ENCODE measurements around the gene PNP.

The PNP gene

GRCh38 chr14:20454516-20455354 is 14.5 kb upstream of the PNP start, which contains the start of the genes APEX1 and OSGEP:
Gene APEX1, plus strand, starts transcription at chr14:20455226. Its CDS starts 420 bp downstream, at chr14:20455646.
Gene OSGEP, minus strand, starts transcription at chr14:20454812. Its CDS starts 129 bp downstream, at chr14:20454683.
- peak; percentile 92 to 94 for DNase-seq (ENCODE audit: low read depth in 1 of 2, low spot score in 1 of 2)

DNA sequence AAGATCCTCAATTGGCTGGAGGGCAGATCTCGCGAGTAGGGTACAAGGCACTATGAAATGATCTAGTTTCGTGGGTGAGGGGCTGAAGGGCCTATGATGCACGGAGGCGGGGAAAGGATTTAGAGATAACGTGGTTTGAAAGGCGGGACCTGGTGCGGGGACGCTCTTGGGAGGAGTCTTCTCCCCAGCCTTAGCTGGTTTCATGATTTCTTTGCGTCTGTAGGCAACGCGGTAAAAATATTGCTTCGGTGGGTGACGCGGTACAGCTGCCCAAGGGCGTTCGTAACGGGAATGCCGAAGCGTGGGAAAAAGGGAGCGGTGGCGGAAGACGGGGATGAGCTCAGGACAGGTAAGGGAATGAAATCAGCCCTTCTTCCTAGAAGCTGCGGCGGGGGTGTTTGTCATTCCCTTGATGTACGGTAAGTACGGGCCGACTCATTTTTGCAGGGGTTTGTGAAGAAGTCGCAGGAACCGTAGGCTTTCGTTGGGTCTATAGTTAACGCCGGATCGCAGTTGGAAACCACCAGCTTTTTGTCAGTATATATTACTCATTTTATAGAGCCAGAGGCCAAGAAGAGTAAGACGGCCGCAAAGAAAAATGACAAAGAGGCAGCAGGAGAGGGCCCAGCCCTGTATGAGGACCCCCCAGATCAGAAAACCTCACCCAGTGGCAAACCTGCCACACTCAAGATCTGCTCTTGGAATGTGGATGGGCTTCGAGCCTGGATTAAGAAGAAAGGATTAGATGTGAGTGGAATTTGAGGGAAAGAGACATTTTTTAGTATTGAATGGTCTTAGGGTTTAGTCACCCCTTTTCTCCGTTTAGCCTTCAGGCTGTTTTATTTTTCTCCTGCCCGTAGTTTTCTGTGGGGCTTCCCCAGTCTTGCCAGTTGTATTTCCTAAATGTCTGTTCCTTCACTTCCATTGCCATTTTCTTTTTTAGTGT is 13.6 kb upstream of the PNP start:
- DNase-seq (ENCODE audit: low read depth in 1 of 2, low spot score in 1 of 2): no peak

GRCh38 chr14:20456971-20457370 is 12.2 kb upstream of the PNP start:
- DNase-seq (ENCODE audit: low read depth in 1 of 2, low spot score in 1 of 2): no peak

GRCh38 chr14:20458031-20458789 is 11.0 kb upstream of the PNP start:
- no peak for DNase-seq (ENCODE audit: low read depth in 1 of 2, low spot score in 1 of 2)

DNA sequence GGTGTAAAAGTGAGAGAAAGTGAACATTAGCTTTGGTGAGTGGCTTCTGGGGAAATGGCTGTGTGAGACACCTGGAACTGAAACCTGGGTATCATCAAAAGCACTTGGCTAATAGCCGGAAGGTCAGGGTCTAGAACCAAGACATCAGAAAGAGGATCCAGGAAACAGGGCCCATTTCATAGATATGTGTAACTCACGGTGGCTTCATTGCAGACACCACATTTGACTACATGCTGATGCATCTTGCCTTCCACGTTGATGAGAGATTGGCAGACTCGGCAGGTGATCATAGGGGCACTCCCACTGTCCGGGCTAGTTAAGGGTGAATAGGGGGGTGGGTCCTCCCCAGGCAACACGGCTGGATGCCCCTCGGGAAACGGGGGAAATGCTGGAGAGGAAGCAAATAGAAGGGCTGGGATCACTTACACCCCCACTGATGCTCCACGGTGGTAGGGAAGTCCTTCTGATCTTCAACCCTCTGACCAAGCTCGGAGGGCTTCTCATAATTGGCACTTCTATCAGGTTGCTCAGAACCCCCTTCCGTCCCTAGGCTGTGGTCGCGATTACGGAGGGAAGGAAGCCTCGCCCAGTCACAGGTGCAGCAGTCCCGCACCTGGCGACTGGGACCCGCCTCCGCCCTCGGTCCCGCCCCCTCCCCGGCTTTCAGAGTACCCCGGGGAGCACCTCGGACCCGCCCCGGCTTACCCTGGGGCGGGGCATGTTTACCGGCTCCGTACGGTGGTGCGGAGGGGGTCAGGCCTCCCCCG is 8.6 kb upstream of the PNP start:
- DNase-seq (ENCODE audit: low read depth in 1 of 2, low spot score in 1 of 2): peak; percentile 19 to 34

DNA sequence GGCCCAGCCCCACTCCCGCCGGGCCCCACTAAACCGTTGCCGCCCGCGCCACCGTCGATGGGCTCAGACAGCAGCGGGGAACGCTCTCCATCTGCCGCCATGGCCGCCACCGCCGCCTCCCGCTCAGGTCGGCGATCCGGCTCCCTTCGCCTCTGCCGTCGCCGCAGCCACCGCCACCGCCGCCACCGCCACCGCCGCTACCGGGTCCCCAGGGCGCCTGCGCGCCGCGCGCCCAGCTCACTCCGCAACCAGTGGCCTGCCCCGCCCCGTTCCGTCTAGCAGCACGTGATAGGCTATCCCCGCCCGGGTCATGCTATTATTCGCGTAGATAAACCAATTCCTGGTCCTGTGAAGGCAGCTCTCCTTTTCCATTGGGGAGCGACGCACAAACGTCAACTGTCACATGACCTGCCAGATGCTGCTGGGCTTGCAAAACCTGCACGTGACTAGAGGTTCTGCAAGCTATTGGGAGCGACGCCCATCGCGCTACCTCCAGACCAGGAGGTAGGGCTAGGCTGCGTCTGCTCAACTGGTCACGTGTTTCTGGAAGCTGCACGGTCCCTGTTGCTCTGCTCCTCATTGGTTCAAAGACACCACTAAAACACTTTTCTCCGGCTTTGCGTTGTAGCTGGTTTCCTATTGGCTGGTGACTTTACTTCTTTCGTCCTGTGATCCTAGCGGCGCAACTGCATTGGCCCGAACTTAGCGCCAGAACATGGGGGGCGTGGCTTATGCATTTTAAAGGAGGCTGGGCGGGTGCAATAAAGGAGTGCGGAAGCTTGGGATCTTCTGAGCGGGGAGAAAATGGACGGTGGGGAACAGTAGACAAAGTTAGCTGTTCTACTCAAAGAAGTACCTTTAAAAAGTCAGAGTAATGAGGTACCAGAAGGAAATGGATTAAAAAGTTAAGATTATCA is 7.7 kb upstream of the PNP start, which contains the start of gene PIP4P1:
Gene PIP4P1, minus strand, starts transcription at position 210 of the 917 bp plus-strand sequence. Its CDS starts 109 bp downstream, at position 101.
- peak; percentile 95 to 96 for DNase-seq (ENCODE audit: low read depth in 1 of 2, low spot score in 1 of 2)

GRCh38 chr14:20468764-20469241 is 403 bp upstream of the PNP start:
- no peak for DNase-seq (ENCODE audit: low read depth in 1 of 2, low spot score in 1 of 2)

DNA sequence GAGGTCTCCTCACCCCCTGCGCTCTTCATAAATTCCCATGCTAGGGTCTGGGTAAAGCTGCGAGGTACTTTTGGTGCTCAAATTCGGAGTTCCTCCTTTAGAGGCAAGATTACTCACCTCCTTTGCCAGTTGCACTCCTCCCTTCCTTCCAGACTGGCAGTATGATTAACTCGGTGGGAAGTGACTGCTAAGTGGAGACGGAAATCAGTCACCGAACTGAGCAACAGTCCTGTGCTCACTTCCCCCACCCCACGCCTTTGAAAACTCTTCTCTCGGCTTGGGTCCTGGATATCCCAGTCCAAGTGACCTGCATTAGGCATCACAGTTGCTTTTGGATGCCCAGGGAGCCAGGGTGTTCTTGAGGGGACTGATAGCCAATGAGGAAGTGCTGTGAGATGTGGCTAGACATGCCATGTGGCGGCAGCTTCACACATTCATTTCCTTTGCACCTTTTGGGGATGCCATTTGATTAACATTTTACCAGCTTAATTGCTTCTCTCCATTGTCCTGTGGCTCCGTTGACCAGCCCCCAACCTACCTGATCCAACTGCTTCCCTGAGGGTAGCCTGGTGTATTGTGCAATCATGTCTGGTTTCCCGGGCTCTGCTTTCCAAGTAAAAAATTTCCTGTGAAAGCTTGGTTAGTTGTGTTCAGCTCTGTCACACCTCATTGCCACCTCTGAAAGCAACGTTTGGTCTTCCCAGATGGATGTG is 840 bp downstream of the PNP start:
- DNase-seq (ENCODE audit: low read depth in 1 of 2, low spot score in 1 of 2): peak in 1 of 2 donors; percentile 23

DNA sequence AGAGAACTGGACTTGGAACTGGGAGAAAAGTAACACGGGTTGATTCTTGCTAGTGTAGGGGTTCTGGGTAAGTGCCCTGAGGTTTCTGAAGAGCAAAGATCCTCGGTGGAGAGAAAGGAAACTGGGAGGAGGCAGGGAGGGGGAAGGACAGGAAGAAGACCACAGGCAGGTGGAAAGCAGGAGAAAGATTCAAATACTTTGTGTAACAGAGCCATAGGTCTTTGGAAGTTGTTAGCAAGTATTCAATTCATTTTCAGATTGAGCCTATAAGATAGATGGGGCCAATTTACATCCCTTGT is 1.3 kb downstream of the PNP start:
- no peak for DNase-seq (ENCODE audit: low read depth in 1 of 2, low spot score in 1 of 2)

GRCh38 chr14:20472536-20473169 is 3.4 kb downstream of the PNP start:
- no peak for DNase-seq (ENCODE audit: low read depth in 1 of 2, low spot score in 1 of 2)

DNA sequence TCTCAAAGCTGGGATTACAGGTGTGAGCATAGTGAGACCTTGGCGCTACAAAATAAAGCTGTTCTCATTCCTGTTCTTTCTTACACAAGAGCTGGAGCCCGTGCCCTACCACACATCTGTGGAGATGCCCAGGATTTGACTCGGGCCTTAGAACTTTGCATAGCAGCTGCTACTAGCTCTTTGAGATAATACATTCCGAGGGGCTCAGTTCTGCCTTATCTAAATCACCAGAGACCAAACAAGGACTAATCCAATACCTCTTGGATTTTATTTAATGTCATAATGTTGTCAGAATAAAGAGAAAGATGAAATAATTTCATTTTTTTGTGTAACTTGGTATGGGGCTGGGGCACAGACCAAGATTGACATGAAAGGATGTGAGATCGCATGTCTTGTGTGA is 7.6 kb downstream of the PNP start:
- DNase-seq (ENCODE audit: low read depth in 1 of 2, low spot score in 1 of 2): no peak

DNA sequence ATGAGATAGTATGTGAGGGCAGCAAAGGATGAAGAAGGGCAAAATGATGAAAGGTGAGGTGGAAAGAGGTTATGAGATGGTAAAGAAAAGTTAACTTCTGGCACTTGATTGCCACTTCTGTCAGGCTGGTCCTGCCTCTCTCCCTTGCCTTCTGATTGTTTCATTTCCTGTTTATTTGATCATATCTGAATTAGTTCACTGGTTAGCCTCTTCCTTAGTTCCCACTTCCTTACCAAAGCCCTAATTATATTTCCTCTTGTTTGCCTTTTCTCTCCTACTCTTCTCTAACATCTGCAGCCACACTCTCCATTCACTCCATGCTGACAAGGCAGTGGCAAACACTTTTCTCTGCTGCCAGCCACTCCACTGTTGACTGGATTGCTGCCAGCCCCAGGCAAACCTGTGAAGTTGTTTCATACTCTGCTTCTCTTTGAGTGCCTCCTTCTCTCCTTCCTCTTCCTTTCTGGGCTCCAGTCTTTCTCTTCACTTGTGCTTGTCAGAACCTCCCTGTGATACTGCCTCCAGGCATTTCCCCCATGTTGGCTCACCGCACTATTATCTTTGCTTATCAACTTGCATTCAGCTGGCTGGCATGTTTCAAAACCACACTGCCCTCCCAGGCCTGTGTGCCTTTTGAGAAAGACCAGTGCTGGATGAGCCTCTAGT is 8.1 kb downstream of the PNP start:
- no peak for DNase-seq (ENCODE audit: low read depth in 1 of 2, low spot score in 1 of 2)

GRCh38 chr14:20478894-20479293 is 9.7 kb downstream of the PNP start:
- no peak for DNase-seq (ENCODE audit: low read depth in 1 of 2, low spot score in 1 of 2)

- no peak for DNase-seq (ENCODE audit: low read depth in 1 of 2, low spot score in 1 of 2)
These were observed 13.2 kb downstream of the PNP start for GRCh38 chr14:20482382-20482781.

DNA sequence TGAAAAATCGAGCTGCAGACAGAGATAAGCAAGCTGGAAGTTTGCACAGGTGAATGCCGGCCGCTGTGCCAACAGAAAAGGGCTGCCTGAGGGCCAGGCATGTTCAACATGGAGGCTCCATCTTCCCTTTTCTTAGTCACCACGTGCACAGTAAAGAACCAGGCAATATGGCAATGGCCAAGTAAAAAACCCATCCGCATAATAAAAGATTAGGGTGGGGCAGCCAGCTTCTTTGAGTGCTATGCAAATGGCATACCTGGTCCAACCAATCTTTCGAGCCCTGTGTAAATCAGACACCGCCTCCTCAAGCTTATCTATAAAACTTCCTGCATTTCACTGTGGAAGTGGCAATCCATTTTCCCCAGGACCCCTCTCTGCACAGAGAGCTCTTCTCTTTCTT is 16.7 kb downstream of the PNP start:
- DNase-seq (ENCODE audit: low read depth in 1 of 2, low spot score in 1 of 2): no peak

DNA sequence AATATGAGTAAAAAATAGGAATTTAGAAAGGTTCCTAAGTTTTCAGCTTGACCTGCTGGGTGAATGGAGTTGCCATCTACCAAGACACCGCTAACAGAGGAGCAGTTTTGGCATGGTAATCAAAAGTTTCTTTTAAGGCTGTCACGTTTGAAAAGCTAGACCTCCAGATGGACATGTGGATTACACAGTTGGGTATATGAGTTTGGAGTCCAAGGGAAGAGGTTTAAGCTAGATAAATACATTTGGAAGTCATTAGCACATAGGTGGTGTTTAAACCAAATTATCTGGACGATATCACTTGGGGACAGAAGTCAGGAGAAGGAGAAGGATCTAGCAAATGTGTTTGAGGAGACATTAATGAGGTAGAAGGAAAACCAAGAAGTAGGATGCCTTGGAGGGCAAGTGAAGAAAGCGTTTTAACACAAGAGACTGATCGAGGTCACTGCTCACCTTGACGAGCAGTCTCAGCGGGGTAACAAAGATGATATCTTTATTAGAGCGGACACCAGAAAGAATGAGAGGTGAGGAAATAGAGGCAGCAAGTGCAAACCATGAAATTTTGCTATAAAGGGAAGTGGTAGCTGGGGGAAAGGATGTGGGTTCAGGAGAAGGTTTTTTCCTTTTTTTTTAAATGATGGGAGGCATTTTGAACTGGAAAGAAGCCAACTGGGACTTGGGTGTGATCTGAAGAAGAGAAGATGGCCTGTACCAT is 17.6 kb downstream of the PNP start:
- no peak for DNase-seq (ENCODE audit: low read depth in 1 of 2, low spot score in 1 of 2)

GRCh38 chr14:20487396-20487725 is 18.2 kb downstream of the PNP start:
- no peak for DNase-seq (ENCODE audit: low read depth in 1 of 2, low spot score in 1 of 2)
